ENCODE measurements around the gene NPEPL1.
"Not testable (repeated sequence)": the region's sequence is repeated elsewhere in the genome, so short reads cannot be mapped to it uniquely, and the experiment has no call there.

GRCh38 chr20:58726156-58726555 lies 33.6 kb downstream of the NPEPL1 start:
- TF ChIP-seq POLR2AphosphoS5, POLR2A, EP300 (IDR thresholded peaks at IDR 0.05): not testable (repeated sequence)
- TF ChIP-seq, protein P1, sequence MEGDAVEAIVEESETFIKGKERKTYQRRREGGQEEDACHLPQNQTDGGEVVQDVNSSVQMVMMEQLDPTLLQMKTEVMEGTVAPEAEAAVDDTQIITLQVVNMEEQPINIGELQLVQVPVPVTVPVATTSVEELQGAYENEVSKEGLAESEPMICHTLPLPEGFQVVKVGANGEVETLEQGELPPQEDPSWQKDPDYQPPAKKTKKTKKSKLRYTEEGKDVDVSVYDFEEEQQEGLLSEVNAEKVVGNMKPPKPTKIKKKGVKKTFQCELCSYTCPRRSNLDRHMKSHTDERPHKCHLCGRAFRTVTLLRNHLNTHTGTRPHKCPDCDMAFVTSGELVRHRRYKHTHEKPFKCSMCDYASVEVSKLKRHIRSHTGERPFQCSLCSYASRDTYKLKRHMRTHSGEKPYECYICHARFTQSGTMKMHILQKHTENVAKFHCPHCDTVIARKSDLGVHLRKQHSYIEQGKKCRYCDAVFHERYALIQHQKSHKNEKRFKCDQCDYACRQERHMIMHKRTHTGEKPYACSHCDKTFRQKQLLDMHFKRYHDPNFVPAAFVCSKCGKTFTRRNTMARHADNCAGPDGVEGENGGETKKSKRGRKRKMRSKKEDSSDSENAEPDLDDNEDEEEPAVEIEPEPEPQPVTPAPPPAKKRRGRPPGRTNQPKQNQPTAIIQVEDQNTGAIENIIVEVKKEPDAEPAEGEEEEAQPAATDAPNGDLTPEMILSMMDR (IDR thresholded peaks at IDR 0.05), result not testable (repeated sequence)
